Neural cell (in vitro differentiated cells): Measurements from ENCODE around the gene CPSF7. TPM values are rescaled to one million over a fixed set of nuclear protein-coding genes. Genes with fewer than 3 reads are reported as not detected.

Experiments
- H2AFZ ChIP-seq: fragments of 200-600, 300-800 bp; sonication (generic), shearing (Covaris generic); 2 replicates; pipeline ENCODE4 v1.6.0; 2014; ENCODE audit warnings: low read depth, mild to moderate bottlenecking, antibody characterized with exemption, low read length, moderate library complexity
- H3F3A ChIP-seq: fragments of 200-600 bp; shearing (Covaris generic); 2 replicates; pipeline ENCODE4 v1.6.1; 2016; ENCODE audit warnings: mild to moderate bottlenecking, moderate library complexity, mixed read lengths, antibody characterized with exemption, low read length; ENCODE audit not compliant: insufficient read depth, poor library complexity, severe bottlenecking
- H3K27ac ChIP-seq: fragments of 200-600, 300-800 bp; sonication (generic), shearing (Covaris generic); 2 replicates; pipeline ENCODE4 v1.5.1; 2014; ENCODE audit warnings: mild to moderate bottlenecking, low read length, moderate library complexity
- H3K27me3 ChIP-seq: fragments of 300-800, 200-600 bp; sonication (generic), shearing (Covaris generic); 2 replicates; pipeline ENCODE4 v1.6.0; 2014; ENCODE audit warnings: mild to moderate bottlenecking, low read depth, low read length, moderate library complexity; ENCODE audit not compliant: insufficient read depth
- H3K36me3 ChIP-seq: fragments of 300-800, 200-600 bp; sonication (generic), shearing (Covaris generic); 2 replicates; pipeline ENCODE4 v1.5.1; 2014; ENCODE audit warnings: mild to moderate bottlenecking, antibody characterized with exemption, low read length, moderate library complexity; ENCODE audit not compliant: insufficient read depth
- H3K4me2 ChIP-seq: fragments of 300-800, 200-600 bp; sonication (generic), shearing (Covaris generic); 2 replicates; pipeline ENCODE4 v1.6.0; 2014; ENCODE audit warnings: mild to moderate bottlenecking, low read length
- H3K4me3 ChIP-seq: fragments of 300-800, 200-600 bp; sonication (generic), shearing (Covaris generic); 2 replicates; pipeline ENCODE4 v1.5.1; 2014; ENCODE audit warnings: mild to moderate bottlenecking, low read length, moderate library complexity
- H3K79me2 ChIP-seq: fragments of 200-600 bp; shearing (Covaris generic); replicated peaks from 2 replicates; pipeline ENCODE4 v1.6.0; 2014; ENCODE audit warnings: mild to moderate bottlenecking, low read length, moderate library complexity; ENCODE audit not compliant: insufficient read depth
- H3K9ac ChIP-seq: fragments of 300-800, 200-600 bp; sonication (generic), shearing (Covaris generic); 2 replicates; pipeline ENCODE4 v1.6.1; 2016; ENCODE audit warnings: mild to moderate bottlenecking, low read length, mixed read lengths
- H3K9me2 ChIP-seq: fragments of 200-600 bp; shearing (Covaris generic); 2 replicates; pipeline ENCODE4 v1.6.1; 2016; ENCODE audit warnings: mild to moderate bottlenecking, low read length, mixed read lengths; ENCODE audit not compliant: insufficient read depth
- H3K9me3 ChIP-seq: fragments of 200-600, 300-800 bp; sonication (generic), shearing (Covaris generic); 2 replicates; pipeline ENCODE4 v1.6.1; 2016; ENCODE audit warnings: mild to moderate bottlenecking, mixed run types, low read length, moderate library complexity, mixed read lengths
- H4K20me1 ChIP-seq: fragments of 200-600 bp; shearing (Covaris generic); 2 replicates; pipeline ENCODE4 v1.6.1; 2016; ENCODE audit warnings: mild to moderate bottlenecking, mixed run types; ENCODE audit not compliant: insufficient read depth
- CTCF ChIP-seq: fragments of 450-650 bp; IDR thresholded peaks from 2 replicates; pipeline ENCODE4 v1.5.1; 2014; ENCODE audit warnings: antibody characterized with exemption, mild to moderate bottlenecking, moderate library complexity; ENCODE audit not compliant: poor library complexity, severe bottlenecking
- EP300 ChIP-seq: fragments of 450-650 bp; conservative IDR thresholded peaks from 2 replicates; pipeline ENCODE4 v1.6.1; 2014; ENCODE audit warnings: antibody characterized with exemption, mild to moderate bottlenecking, moderate library complexity; ENCODE audit not compliant: poor library complexity, severe bottlenecking
- EZH2 ChIP-seq: fragments of 200-600, 300-800 bp; shearing (Covaris generic), sonication (generic); IDR thresholded peaks from 2 replicates; pipeline ENCODE4 v1.6.1; 2014; ENCODE audit warnings: antibody characterized with exemption, low read length, borderline replicate concordance, mild to moderate bottlenecking; ENCODE audit not compliant: insufficient read depth, poor library complexity, severe bottlenecking
- MXI1 ChIP-seq: fragments of 450-650 bp; conservative IDR thresholded peaks from 2 replicates; pipeline ENCODE4 v1.6.1; 2014; ENCODE audit warnings: antibody characterized with exemption, mild to moderate bottlenecking; ENCODE audit not compliant: poor library complexity, severe bottlenecking
- POLR2AphosphoS5 ChIP-seq: IDR thresholded peaks from 2 replicates; pipeline ENCODE4 v1.6.1; 2012
- RAD21 ChIP-seq: fragments of 450-650 bp; conservative IDR thresholded peaks from 2 replicates; pipeline ENCODE4 v1.6.1; 2014; ENCODE audit warnings: antibody characterized with exemption, mild to moderate bottlenecking, moderate library complexity
- REST ChIP-seq: IDR thresholded peaks from 2 replicates; pipeline ENCODE4 v1.6.1; 2012; ENCODE audit warnings: borderline replicate concordance
- SMC3 ChIP-seq: fragments of 450-650 bp; conservative IDR thresholded peaks from 2 replicates; pipeline ENCODE4 v1.6.1; 2014; ENCODE audit warnings: antibody characterized with exemption, mild to moderate bottlenecking, moderate library complexity; ENCODE audit not compliant: poor library complexity
- TAF1 ChIP-seq: IDR thresholded peaks from 2 replicates; pipeline ENCODE4 v1.6.1; 2012; ENCODE audit warnings: low read depth
- polyA plus RNA-seq: library from polyadenylated mRNA; depleted of rRNA; stranded (reverse); fragments of >200 nt; gene quantifications from 2 replicates; pipeline ENCODE4 v1.2.3, GENCODE V29; 2014

The CPSF7 gene
- polyA plus RNA-seq, 1 donor from 2014 or later: 80.2 TPM

DNA sequence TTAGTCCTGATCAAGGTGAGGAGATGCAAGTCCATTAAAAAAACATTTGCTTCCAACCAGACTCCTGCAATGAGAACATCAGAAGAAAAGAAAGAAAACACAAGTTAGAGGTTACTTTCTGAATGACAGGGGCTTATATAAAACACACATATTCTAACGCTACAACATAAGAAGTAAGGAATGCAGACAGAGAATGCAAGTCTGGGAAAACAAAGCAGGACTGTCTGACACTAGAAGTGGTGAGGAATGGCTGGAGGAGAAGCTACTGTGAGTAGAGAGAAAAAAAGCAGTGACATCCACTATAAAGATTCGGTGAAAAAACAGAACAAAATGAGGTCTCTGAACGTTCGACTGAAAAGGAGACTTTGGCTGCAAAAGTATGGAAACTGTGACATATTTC lies 25.1 kb downstream of the CPSF7 start:
- Histone ChIP-seq H3K9me2 (no peaks in the 10 kb centered on the region), H3K4me3 (no peak overlapping the region), H2AFZ (no peak overlapping the region), H3K27me3 (no peaks in the 10 kb centered on the region), H3K36me3 (peaks cover 8% of the 10 kb centered on the region), H4K20me1 (no peaks in the 10 kb centered on the region), H3K9ac (no peak overlapping the region), H3K79me2 (no peaks in the 10 kb centered on the region), H3K27ac (no peak overlapping the region), H3K9me3 (no peaks in the 10 kb centered on the region), H3K4me2 (no peak overlapping the region), H3F3A (peaks cover 5% of the 10 kb centered on the region)
- no peak for TF ChIP-seq POLR2AphosphoS5
- TF ChIP-seq REST: no peak
- TF ChIP-seq SMC3: no peak
- TF ChIP-seq RAD21: no peak
- TF ChIP-seq EP300: no peak
- no peak for TF ChIP-seq MXI1
- TF ChIP-seq EZH2: no peak
- no peak for TF ChIP-seq CTCF
- TF ChIP-seq TAF1: no peak

GRCh38 chr11:61404103-61404502 lies 25.7 kb downstream of the CPSF7 start:
- Histone ChIP-seq H3K27ac (no peak overlapping the region), H3K9me2 (no peaks in the 10 kb centered on the region), H3K4me3 (no peak overlapping the region), H3K4me2 (no peak overlapping the region), H3F3A (peaks cover 5% of the 10 kb centered on the region), H3K9me3 (no peaks in the 10 kb centered on the region), H2AFZ (no peak overlapping the region), H3K79me2 (no peaks in the 10 kb centered on the region), H3K27me3 (no peaks in the 10 kb centered on the region), H3K36me3 (peaks cover 8% of the 10 kb centered on the region), H4K20me1 (no peaks in the 10 kb centered on the region), H3K9ac (no peak overlapping the region)
- TF ChIP-seq EZH2: no peak
- no peak for TF ChIP-seq REST
- TF ChIP-seq TAF1: no peak
- no peak for TF ChIP-seq EP300
- no peak for TF ChIP-seq POLR2AphosphoS5
- no peak for TF ChIP-seq RAD21
- TF ChIP-seq SMC3: no peak
- TF ChIP-seq CTCF: no peak
- no peak for TF ChIP-seq MXI1
